ENCODE data around the gene JCAD. TPM values are rescaled to one million over a fixed set of nuclear protein-coding genes. Genes with fewer than 3 reads are reported as not detected.
A peak's percentile ranks its signal among the peaks of the same experiment; 100 is the strongest.

Gene JCAD
- total and polyA plus RNA-seq, 9 donors, result 10.0 to 71.7 (median 23.8) TPM

GRCh38 chr10:30057894-30058556 is 1.4 kb downstream of the JCAD start:
- no peak for TF ChIP-seq POLR2A (IDR thresholded peaks at IDR 0.05)
- no peak for TF ChIP-seq EP300 (IDR thresholded peaks at IDR 0.05)
- no peak for TF ChIP-seq CTCF (IDR thresholded peaks at IDR 0.05)
- H3K4me3 ChIP-seq, result peak overlapping the region; percentile 88
- H3K27ac ChIP-seq, result peak overlapping the region; percentile 56 to 58
- intact Hi-C loops (cut with DNase I), result no loop called here
- peaks cover 11% of the 10 kb centered on the region for H3K4me1 ChIP-seq (ENCODE audit: insufficient read depth)
- 64 to 75% (median 71%) methylated on average over 13 of the region's 13 CpGs for WGBS, 3 donors
- no peaks in the 10 kb centered on the region for H3K9me3 ChIP-seq
- peak in 2 of 5 donors; percentile 28 to 44 for DNase-seq
- H3K36me3 ChIP-seq, result no peaks in the 10 kb centered on the region
- no peaks in the 10 kb centered on the region for H3K27me3 ChIP-seq

- WGBS, 3 donors, result 46 to 69% (median 62%) methylated on average over 5 of the region's 5 CpGs
- Histone ChIP-seq H3K27ac (no peak overlapping the region), H3K36me3 (no peaks in the 10 kb centered on the region), H3K9me3 (no peaks in the 10 kb centered on the region), H3K27me3 (no peaks in the 10 kb centered on the region), H3K4me3 (peak overlapping the region; percentile 10), H3K4me1 (ENCODE audit: insufficient read depth) (peaks cover 11% of the 10 kb centered on the region)
- no peak for TF ChIP-seq CTCF (IDR thresholded peaks at IDR 0.05)
- no peak for TF ChIP-seq POLR2A (IDR thresholded peaks at IDR 0.05)
- no peak for TF ChIP-seq EP300 (IDR thresholded peaks at IDR 0.05)
- DNase-seq, result no peak
- intact Hi-C loops (cut with DNase I), result no loop called here
Observed at GRCh38 chr10:30057421-30057841, 2.0 kb downstream of the JCAD start.

GRCh38 chr10:30056767-30057355 is 2.5 kb downstream of the JCAD start:
- WGBS, 3 donors, result 27 to 31% (median 30%) methylated on average over 4 of the region's 4 CpGs
- Histone ChIP-seq H3K4me3 (no peak overlapping the region), H3K4me1 (ENCODE audit: insufficient read depth) (peaks cover 11% of the 10 kb centered on the region), H3K27ac (no peak overlapping the region), H3K27me3 (no peaks in the 10 kb centered on the region), H3K36me3 (no peaks in the 10 kb centered on the region), H3K9me3 (no peaks in the 10 kb centered on the region)
- intact Hi-C loops (cut with DNase I), result no loop called here
- TF ChIP-seq CTCF (IDR thresholded peaks at IDR 0.05), result no peak
- TF ChIP-seq EP300 (IDR thresholded peaks at IDR 0.05), result no peak
- TF ChIP-seq POLR2A (IDR thresholded peaks at IDR 0.05), result no peak
- DNase-seq, result no peak

GRCh38 chr10:30056281-30056680 is 3.1 kb downstream of the JCAD start:
- intact Hi-C loops (cut with DNase I), result no loop called here
- Histone ChIP-seq H3K27ac (no peak overlapping the region), H3K4me1 (ENCODE audit: insufficient read depth) (peaks cover 11% of the 10 kb centered on the region), H3K36me3 (no peaks in the 10 kb centered on the region), H3K9me3 (no peaks in the 10 kb centered on the region), H3K4me3 (no peak overlapping the region), H3K27me3 (no peaks in the 10 kb centered on the region)
- WGBS, 3 donors, result 42 to 62% (median 48%) methylated on average over 1 of the region's 1 CpG
- no peak for DNase-seq
- no peak for TF ChIP-seq POLR2A (IDR thresholded peaks at IDR 0.05)
- TF ChIP-seq EP300 (IDR thresholded peaks at IDR 0.05), result no peak
- TF ChIP-seq CTCF (IDR thresholded peaks at IDR 0.05), result no peak

Measured in ovary (tissue), 9 donors.